KMS-11 (cell line): ENCODE data around the gene LDLRAD2.

Experiments
- H2AFZ ChIP-seq: fragments of 200-600 bp; sonication (generic); 2 replicates; pipeline ENCODE4 v1.6.1; 2016; ENCODE audit warnings: antibody characterized with exemption, mixed run types, low read depth
- H3K27ac ChIP-seq: fragments of 200-600 bp; sonication (generic); 2 replicates; pipeline ENCODE4 v1.6.1; 2016; ENCODE audit warnings: mild to moderate bottlenecking, mixed run types
- H3K27me3 ChIP-seq: fragments of 200-600 bp; sonication (generic); 2 replicates; pipeline ENCODE4 v1.6.1; 2017; ENCODE audit warnings: mild to moderate bottlenecking, low read depth, mixed run types, moderate library complexity; ENCODE audit not compliant: insufficient read depth
- H3K36me3 ChIP-seq: fragments of 200-600 bp; sonication (generic); 2 replicates; pipeline ENCODE4 v1.6.1; 2017; ENCODE audit warnings: mild to moderate bottlenecking, mixed run types; ENCODE audit not compliant: insufficient read depth
- H3K4me1 ChIP-seq: fragments of 200-600 bp; sonication (generic); 2 replicates; pipeline ENCODE4 v1.6.1; 2016; ENCODE audit warnings: mild to moderate bottlenecking, low read depth, mixed run types; ENCODE audit not compliant: poor library complexity, severe bottlenecking
- H3K4me2 ChIP-seq: fragments of 200-600 bp; sonication (generic); 2 replicates; pipeline ENCODE4 v1.7.0; 2016; ENCODE audit warnings: mild to moderate bottlenecking, mixed run types
- H3K4me3 ChIP-seq: fragments of 200-600 bp; sonication (generic); IDR thresholded peaks from 2 replicates; pipeline ENCODE4 v1.6.1; 2017; ENCODE audit warnings: low read depth, low read length, mixed read lengths; ENCODE audit not compliant: insufficient read depth
- H3K79me2 ChIP-seq: fragments of 200-600 bp; sonication (generic); 2 replicates; pipeline ENCODE4 v1.6.1; 2016; ENCODE audit warnings: low read depth, mixed run types; ENCODE audit not compliant: insufficient read depth
- H3K9ac ChIP-seq: fragments of 200-600 bp; sonication (generic); 2 replicates; pipeline ENCODE4 v1.6.1; 2016; ENCODE audit warnings: mild to moderate bottlenecking, mixed run types
- H4K20me1 ChIP-seq: fragments of 200-600 bp; sonication (generic); 2 replicates; pipeline ENCODE4 v1.6.1; 2016; ENCODE audit warnings: mild to moderate bottlenecking, mixed run types; ENCODE audit not compliant: insufficient read depth
- TF ChIP-seq, protein P1 (sequence below): fragments of 200-600 bp; sonication (generic); conservative IDR thresholded peaks from 2 replicates; pipeline ENCODE4 v1.6.1; 2017; ENCODE audit warnings: low read depth, mild to moderate bottlenecking, antibody characterized with exemption, low read length, moderate library complexity, mixed read lengths

The LDLRAD2 gene

DNA sequence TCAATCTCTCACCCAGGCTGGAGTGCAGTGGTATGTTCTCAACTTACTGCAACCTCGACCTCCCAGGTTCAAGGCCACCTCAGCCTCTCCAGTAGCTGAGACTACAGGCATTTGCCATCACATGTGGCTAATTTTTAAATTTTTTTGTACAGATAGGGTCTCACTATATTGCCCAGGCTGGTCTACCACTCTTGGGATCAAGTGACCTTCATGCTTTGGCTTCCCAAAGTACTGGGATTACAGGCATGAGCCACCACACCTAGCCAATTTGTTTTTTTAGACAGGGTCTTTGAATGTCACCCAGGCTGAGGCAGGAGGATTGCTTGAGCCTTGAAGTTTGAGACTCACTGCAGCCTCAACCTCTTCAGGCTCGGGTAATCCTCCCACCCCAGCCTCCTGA lies 19.0 kb upstream of the LDLRAD2 start:
- H3K4me3 ChIP-seq, result no peak overlapping the region
- no peak overlapping the region for H3K4me2 ChIP-seq
- H3K27me3 ChIP-seq, result no peaks in the 10 kb centered on the region
- H3K9ac ChIP-seq, result no peak overlapping the region
- TF ChIP-seq, protein P1, sequence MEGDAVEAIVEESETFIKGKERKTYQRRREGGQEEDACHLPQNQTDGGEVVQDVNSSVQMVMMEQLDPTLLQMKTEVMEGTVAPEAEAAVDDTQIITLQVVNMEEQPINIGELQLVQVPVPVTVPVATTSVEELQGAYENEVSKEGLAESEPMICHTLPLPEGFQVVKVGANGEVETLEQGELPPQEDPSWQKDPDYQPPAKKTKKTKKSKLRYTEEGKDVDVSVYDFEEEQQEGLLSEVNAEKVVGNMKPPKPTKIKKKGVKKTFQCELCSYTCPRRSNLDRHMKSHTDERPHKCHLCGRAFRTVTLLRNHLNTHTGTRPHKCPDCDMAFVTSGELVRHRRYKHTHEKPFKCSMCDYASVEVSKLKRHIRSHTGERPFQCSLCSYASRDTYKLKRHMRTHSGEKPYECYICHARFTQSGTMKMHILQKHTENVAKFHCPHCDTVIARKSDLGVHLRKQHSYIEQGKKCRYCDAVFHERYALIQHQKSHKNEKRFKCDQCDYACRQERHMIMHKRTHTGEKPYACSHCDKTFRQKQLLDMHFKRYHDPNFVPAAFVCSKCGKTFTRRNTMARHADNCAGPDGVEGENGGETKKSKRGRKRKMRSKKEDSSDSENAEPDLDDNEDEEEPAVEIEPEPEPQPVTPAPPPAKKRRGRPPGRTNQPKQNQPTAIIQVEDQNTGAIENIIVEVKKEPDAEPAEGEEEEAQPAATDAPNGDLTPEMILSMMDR, result no peak
- no peaks in the 10 kb centered on the region for H3K36me3 ChIP-seq
- peaks cover 19% of the 10 kb centered on the region for H3K4me1 ChIP-seq
- H4K20me1 ChIP-seq, result no peaks in the 10 kb centered on the region
- no peaks in the 10 kb centered on the region for H3K79me2 ChIP-seq
- no peak overlapping the region for H3K27ac ChIP-seq
- H2AFZ ChIP-seq, result no peak overlapping the region

DNA sequence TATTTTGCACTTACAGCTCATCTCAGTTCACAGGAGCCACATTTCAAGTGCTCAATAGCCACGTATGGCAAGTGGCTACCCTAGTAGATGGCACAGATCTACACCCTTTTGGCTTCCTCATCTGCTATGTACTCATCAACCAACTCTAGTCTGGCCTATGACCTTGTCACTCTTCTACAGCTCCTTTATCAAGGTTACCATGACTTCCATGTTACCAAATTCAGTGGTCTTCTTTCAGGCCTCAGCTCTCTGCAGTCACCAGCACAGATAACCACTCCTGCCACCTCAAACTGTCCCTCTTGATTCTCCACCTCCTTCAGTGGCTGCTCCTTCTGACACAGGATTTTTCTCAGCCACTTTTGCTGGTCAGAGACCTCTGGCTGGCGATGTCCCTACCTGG lies 17.4 kb upstream of the LDLRAD2 start:
- Histone ChIP-seq H3K9ac (no peak overlapping the region), H2AFZ (no peak overlapping the region), H3K4me3 (no peak overlapping the region), H3K4me1 (peaks cover 19% of the 10 kb centered on the region), H3K27ac (no peak overlapping the region), H3K79me2 (no peaks in the 10 kb centered on the region), H4K20me1 (no peaks in the 10 kb centered on the region), H3K4me2 (no peak overlapping the region), H3K36me3 (no peaks in the 10 kb centered on the region), H3K27me3 (no peaks in the 10 kb centered on the region)
- TF ChIP-seq, protein P1, result no peak

DNA sequence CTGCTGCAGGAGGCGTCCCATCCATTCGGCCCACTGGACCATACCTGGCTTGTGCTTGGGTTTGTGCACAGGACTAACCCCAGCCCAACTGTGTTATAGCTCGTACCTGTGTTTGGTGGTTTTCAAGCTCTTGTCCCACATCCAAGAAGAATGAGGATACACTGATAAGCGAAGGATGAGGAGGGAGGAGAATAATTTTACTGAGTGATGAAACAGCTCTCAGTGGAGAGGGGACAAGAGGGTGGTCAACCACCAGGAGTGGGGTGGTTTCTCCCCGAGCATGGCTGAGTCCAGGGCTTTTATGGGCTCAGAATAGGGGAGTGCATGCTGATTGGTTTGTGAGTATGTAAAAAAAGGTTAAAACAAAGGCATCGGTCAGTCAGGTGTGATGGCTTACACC lies 17.0 kb upstream of the LDLRAD2 start:
- no peaks in the 10 kb centered on the region for H3K36me3 ChIP-seq
- no peak overlapping the region for H3K27ac ChIP-seq
- H3K4me1 ChIP-seq, result peaks cover 19% of the 10 kb centered on the region
- TF ChIP-seq, protein P1, result no peak
- H4K20me1 ChIP-seq, result no peaks in the 10 kb centered on the region
- no peak overlapping the region for H2AFZ ChIP-seq
- no peaks in the 10 kb centered on the region for H3K79me2 ChIP-seq
- no peak overlapping the region for H3K9ac ChIP-seq
- no peak overlapping the region for H3K4me3 ChIP-seq
- H3K27me3 ChIP-seq, result no peaks in the 10 kb centered on the region
- no peak overlapping the region for H3K4me2 ChIP-seq

DNA sequence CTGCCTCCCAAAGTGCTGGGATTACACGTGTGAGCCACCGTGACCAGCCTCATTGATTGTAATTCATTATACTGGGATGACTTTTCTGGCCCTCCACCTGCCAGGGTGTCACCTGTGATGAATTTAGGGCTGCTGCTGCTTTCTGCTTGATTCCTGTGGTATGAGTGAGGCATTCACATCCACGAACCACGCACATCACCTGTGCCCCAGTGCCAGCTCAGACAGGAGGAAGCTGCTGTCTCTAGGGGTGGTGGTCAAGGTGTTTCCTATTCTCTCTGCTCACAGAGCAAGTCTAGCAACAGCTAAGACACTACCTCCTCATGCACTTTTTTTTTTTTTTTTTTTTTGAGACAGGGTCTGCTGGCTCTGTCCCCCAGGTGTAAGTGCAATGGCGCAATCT lies 12.3 kb upstream of the LDLRAD2 start:
- Histone ChIP-seq H3K36me3 (no peaks in the 10 kb centered on the region), H4K20me1 (no peaks in the 10 kb centered on the region), H3K27me3 (no peaks in the 10 kb centered on the region), H3K4me3 (no peak overlapping the region), H3K4me1 (no peaks in the 10 kb centered on the region), H2AFZ (no peak overlapping the region), H3K79me2 (no peaks in the 10 kb centered on the region), H3K4me2 (no peak overlapping the region), H3K9ac (no peak overlapping the region), H3K27ac (no peak overlapping the region)
- TF ChIP-seq, protein P1, result no peak
